Measurements from ENCODE around the gene CELF5. TPM values are rescaled to one million over a fixed set of nuclear protein-coding genes. Genes with fewer than 3 reads are reported as not detected.

The CELF5 gene
- total RNA-seq, 2 donors from 2014 or later = 0.08 TPM; not detected in 1

DNA sequence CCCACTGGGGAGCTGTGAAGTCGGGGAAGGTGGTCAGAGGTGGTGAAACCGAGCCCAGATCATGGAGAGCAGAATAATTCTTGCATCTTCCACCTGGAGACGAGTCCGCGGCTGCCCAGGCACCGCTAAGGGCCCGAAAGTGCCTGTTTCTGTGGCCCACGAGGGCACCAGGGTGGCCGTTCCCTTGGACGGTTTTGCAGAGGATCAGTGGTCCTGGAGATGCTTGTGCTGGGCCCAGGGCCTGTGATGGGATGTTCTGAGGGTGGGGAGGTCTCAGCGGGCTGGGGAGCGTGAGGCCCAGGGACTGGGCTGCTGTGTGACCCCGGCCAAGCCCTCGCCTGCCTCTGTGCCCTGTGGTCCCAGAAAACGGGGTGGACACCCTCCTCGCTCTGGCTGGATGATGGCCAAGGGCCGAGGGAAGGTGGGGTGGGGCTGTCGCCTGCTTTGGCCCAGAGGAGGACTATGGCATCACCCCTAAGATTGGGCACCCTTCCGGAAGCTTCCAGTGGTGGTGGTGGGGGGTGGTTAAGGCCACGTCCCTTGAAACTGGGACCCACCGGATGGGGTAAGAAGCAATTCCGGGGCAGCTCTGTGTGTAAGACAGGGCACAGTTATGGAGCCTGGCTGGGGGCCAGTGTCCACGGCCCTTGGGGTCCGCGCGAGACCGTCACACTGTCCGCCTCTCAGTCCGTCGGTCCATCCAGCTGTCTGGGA lies 90.7 kb downstream of the CELF5 start:
- DNase-seq (ENCODE audit: low spot score) = no peak
- no peak overlapping the region for H3K4me3 ChIP-seq
- no peak overlapping the region for H3K27ac ChIP-seq
- peaks cover 0 to 6% of the 10 kb centered on the region in 2 donors for H3K27me3 ChIP-seq
- no peaks in the 10 kb centered on the region for H3K36me3 ChIP-seq
- TF ChIP-seq, protein P1, sequence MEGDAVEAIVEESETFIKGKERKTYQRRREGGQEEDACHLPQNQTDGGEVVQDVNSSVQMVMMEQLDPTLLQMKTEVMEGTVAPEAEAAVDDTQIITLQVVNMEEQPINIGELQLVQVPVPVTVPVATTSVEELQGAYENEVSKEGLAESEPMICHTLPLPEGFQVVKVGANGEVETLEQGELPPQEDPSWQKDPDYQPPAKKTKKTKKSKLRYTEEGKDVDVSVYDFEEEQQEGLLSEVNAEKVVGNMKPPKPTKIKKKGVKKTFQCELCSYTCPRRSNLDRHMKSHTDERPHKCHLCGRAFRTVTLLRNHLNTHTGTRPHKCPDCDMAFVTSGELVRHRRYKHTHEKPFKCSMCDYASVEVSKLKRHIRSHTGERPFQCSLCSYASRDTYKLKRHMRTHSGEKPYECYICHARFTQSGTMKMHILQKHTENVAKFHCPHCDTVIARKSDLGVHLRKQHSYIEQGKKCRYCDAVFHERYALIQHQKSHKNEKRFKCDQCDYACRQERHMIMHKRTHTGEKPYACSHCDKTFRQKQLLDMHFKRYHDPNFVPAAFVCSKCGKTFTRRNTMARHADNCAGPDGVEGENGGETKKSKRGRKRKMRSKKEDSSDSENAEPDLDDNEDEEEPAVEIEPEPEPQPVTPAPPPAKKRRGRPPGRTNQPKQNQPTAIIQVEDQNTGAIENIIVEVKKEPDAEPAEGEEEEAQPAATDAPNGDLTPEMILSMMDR (IDR thresholded peaks at IDR 0.05) = no peak
- no peaks in the 10 kb centered on the region for H3K4me1 ChIP-seq
- no peaks in the 10 kb centered on the region for H3K9me3 ChIP-seq

DNA sequence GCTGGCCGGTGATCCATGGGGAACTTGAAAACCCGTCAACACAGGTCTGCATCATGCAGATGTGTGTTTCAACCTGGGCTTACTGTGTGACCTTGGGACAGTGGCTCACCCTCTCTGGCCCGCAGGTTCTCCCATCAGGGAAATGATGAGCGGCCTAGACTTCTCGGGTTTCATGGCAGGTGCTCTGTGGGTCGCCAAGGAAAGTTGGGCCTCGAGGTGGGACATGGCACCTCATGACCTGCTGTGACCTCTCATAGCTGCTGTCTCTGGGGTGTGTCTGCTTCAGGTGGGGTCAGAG lies 91.2 kb downstream of the CELF5 start:
- DNase-seq (ENCODE audit: low spot score) = no peak
- H3K9me3 ChIP-seq = no peaks in the 10 kb centered on the region
- no peaks in the 10 kb centered on the region for H3K4me1 ChIP-seq
- H3K27me3 ChIP-seq = peaks cover 0 to 5% of the 10 kb centered on the region in 2 donors
- TF ChIP-seq, protein P1 (IDR thresholded peaks at IDR 0.05) = no peak
- H3K36me3 ChIP-seq = no peaks in the 10 kb centered on the region
- H3K27ac ChIP-seq = no peak overlapping the region
- no peak overlapping the region for H3K4me3 ChIP-seq

DNA sequence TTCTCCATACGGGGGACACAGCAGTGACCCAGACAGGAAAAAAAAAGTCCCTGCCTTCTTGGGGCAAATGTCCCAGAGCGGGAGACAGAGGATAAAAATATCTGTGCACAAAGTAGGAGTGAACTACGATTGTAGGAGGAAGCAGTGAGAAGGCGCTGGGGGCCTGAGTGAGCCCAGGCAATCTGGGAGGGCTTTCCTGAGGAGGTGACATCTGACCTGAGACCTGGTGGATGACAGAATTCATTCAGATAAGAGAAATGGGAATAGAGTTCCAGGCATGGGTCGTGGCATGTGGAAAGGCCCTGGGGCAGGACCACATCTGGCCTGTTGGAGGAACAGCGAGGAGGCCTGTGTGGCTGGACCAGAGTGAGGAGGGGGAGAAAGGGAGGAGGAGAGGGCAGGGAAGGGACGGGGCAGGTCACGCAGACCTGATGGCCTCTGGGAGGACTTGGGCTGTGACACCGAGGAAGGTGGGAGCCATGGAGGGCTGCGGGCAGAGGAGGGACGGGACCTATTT lies 91.7 kb downstream of the CELF5 start:
- Histone ChIP-seq H3K27ac (no peak overlapping the region), H3K4me1 (no peaks in the 10 kb centered on the region), H3K4me3 (no peak overlapping the region), H3K27me3 (peaks cover 0 to 5% of the 10 kb centered on the region in 2 donors), H3K9me3 (no peaks in the 10 kb centered on the region), H3K36me3 (no peaks in the 10 kb centered on the region)
- TF ChIP-seq, protein P1 (IDR thresholded peaks at IDR 0.05) = no peak
- no peak for DNase-seq (ENCODE audit: low spot score)

DNA sequence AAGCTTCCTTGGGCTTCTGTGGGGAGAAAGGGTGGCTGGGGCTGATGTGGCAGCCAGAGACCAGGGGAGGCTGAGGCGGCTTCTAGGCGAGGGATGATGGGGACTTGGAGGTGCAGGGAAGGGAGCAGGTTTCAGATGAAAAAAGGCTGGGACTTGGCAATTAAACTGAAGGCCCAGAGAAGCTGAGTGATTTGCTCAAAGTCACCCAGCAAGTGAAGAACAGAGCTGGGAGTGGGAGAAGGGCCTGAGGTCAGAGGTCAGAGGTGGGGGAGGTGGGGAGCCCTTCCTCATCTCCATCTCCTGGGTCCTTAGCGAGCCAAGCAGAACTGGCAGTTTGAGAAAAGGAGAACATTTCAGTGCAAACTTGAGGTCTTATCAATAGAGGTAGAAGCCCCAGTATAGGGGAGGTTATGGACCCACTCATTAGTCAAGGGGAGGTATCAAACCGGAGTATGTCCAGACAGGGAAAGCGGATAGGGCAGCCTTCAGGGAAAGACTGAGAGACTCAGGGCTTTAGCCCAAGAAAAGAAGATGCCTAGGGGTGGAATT lies 92.3 kb downstream of the CELF5 start:
- Histone ChIP-seq H3K27ac (no peak overlapping the region), H3K4me1 (no peaks in the 10 kb centered on the region), H3K9me3 (no peaks in the 10 kb centered on the region), H3K4me3 (no peak overlapping the region), H3K27me3 (peaks cover 0 to 5% of the 10 kb centered on the region in 2 donors), H3K36me3 (no peaks in the 10 kb centered on the region)
- DNase-seq (ENCODE audit: low spot score) = no peak
- TF ChIP-seq, protein P1 (IDR thresholded peaks at IDR 0.05) = no peak

DNA sequence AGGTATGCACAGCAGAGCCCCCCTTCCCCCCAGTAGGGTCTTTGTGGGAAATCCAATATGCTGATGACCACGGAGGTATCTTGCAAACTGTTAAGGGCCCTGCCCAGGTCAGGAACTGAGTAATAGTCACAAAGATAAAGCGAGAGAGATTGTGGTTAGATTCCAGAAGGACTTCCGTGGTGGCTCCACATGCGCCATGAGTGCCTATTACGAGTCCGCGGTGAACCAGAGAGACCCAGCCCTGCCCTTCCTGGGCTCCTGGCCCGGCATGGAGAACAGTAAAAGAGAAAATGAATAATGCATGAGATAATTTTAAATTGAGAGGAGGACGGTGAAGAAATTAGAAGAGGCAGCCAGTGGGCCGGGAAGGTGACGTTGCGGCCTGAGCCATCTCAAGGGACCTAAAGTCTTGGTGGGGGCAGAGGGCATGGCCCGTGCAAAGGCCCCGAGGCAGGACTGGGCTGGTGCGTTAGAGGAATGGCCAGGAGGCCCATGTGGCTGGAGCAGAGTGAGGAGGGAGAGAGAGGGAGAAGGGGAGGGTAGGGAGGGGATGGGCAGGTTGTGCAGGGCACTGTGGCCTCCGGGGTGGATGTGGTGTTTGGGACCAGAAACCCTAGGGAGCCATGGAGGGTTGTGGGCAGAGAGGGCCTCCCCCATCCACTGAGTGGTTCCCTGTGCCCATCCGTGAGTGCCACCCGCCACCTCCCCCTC lies 95.3 kb downstream of the CELF5 start:
- Histone ChIP-seq H3K36me3 (no peaks in the 10 kb centered on the region), H3K27ac (no peak overlapping the region), H3K9me3 (no peaks in the 10 kb centered on the region), H3K4me3 (no peak overlapping the region), H3K4me1 (no peaks in the 10 kb centered on the region), H3K27me3 (no peaks in the 10 kb centered on the region)
- DNase-seq (ENCODE audit: low spot score) = no peak
- TF ChIP-seq, protein P1 (IDR thresholded peaks at IDR 0.05) = no peak

Data from right atrium auricular region (tissue), 2 donors.